Psoas muscle (tissue), 8 donors: ENCODE data around the gene METRN. TPM values are rescaled to one million over a fixed set of nuclear protein-coding genes. Genes with fewer than 3 reads are reported as not detected.

ENCODE experiments used
- ATAC-seq, 4 donors: fragments of 200-7000 bp; cut with Tn5 transposase; one replicate each; pipeline ENCODE4 v1.9.1; 2020; ENCODE audit warnings: moderate library complexity in 3 of 4, mild to moderate bottlenecking in 2 of 4
- DNase-seq, 2 donors: peaks; one replicate each; pipeline ENCODE4 v3.0.0-alpha.2; 2020
- H3K27ac ChIP-seq: fragments of 200-600 bp; one replicate; pipeline ENCODE4 v1.8.0; 2022
- H3K27me3 ChIP-seq, 3 donors: fragments of 200-600 bp in 1 of 3; one replicate each; pipeline versions ENCODE4 v1.6.1 to v1.8.0; 2013 to 2022; ENCODE audit warnings: low read length in 2 of 3, mild to moderate bottlenecking in 2 of 3, moderate library complexity in 1 of 3; ENCODE audit not compliant: insufficient read depth in 3 of 3
- H3K36me3 ChIP-seq, 2 donors: fragments of 200-600 bp in 1 of 2; one replicate each; pipeline versions ENCODE4 v1.6.1 to v1.8.0; 2013 to 2022; ENCODE audit warnings: low read depth in 1 of 2, mild to moderate bottlenecking in 1 of 2, moderate library complexity in 1 of 2; ENCODE audit not compliant: insufficient read depth in 1 of 2
- H3K4me1 ChIP-seq: fragments of 200-600 bp; one replicate; pipeline ENCODE4 v1.8.0; 2022
- H3K4me3 ChIP-seq: fragments of 200-600 bp; one replicate; pipeline ENCODE4 v1.8.0; 2022; ENCODE audit warnings: mild to moderate bottlenecking
- H3K9me3 ChIP-seq: fragments of 200-600 bp; one replicate; pipeline ENCODE4 v1.8.0; 2022
- WGBS, 3 donors: extraction: QIAGEN DNeasy Blood & Tissue Kit; methylation state at CpG; one replicate each; pipeline versions ENCODE4 v1.1.6 to v1.1.7; 2013; 5-methylcytosine and 5-hydroxymethylcytosine counted together
- intact Hi-C, 2 donors: fragments of 100-400 bp; cut with DNase I; formaldehyde crosslinking; loops; one replicate each; pipeline versions ENCODE4 v1.11.0 to v1.14.2; 2022
- polyA plus RNA-seq, 3 donors: library from polyadenylated mRNA; stranded (reverse); fragments of 200-250 nt; gene quantifications; one replicate each; pipeline ENCODE4 v1.2.3, GENCODE V29; 2013
- total RNA-seq, 4 donors: library from RNA; stranded (reverse); fragmentation: NEBNext Ultra II Directional in 2 of 4; extraction: Animal tissue kit (Norgen Biotek cat#: 25700) in 2 of 4; gene quantifications; one replicate each; pipeline versions ENCODE4 v1.2.1 to v1.2.4, GENCODE V29; 2021 to 2023
- TF ChIP-seq, protein P1 (sequence below): fragments of 200-600 bp; IDR thresholded peaks from one replicate; pipeline ENCODE4 v1.8.0; 2022; ENCODE audit warnings: antibody characterized with exemption
- donor health status: healthy with polysubstance abuse.
- donor health status: DM: no; HTN: no; CAD: no; lungs with moderate emphysema.
- donor health status: Bipolar disorder and iron deficiency.
- donor health status: healthy.
- donor health status: DM: yes; HTN: yes; CAD: no.
- donor health status: DM: no; HTN: no; CAD: no.
- donor health status: DM: no; HTN: no; CAD: no.
- donor health status: DM: yes; HTN: yes; CAD: no.

METRN gene
- total and polyA plus RNA-seq, 7 donors = 17.9 to 28.0 (median 22.8) TPM

DNA sequence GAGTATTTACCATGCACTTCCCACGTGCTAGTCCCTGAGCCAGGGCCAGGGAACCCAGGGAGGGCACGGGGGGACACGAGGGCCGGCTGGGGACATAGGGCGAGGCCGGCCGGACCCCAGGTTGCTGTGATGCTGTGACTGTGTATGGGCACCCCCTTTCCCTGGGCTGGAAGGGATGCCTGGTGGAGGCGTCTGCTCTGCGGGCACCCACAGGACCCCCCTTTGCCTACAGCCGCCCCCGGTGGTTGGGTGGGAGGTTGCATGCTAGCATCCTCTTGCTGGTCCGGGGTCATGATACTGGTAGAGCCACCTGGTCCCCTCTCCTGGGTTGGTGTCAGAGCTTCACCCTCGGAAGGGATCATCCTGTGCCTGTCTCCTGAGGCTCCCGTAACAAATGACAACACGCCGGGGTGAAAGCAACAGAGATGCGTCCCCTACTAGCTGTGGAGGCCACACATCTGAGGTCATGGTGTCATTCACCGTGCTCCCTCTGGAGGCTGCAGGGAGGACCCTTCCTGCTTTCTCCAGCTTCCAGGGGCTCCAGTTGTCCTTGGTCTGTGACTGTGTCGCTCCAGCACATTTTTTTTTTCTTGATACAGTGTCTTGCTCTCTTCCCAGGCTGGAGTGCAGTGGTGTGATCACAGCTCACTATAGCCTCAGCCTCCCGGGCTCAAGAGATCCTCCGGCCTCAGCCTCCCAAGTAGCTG, 29.0 kb downstream of the METRN start:
- WGBS, 3 donors = 69 to 76% (median 71%) methylated on average over 21 of the region's 21 CpGs
- no peak overlapping the region for H3K27ac ChIP-seq
- no peaks in the 10 kb centered on the region for H3K36me3 ChIP-seq
- TF ChIP-seq, protein P1, sequence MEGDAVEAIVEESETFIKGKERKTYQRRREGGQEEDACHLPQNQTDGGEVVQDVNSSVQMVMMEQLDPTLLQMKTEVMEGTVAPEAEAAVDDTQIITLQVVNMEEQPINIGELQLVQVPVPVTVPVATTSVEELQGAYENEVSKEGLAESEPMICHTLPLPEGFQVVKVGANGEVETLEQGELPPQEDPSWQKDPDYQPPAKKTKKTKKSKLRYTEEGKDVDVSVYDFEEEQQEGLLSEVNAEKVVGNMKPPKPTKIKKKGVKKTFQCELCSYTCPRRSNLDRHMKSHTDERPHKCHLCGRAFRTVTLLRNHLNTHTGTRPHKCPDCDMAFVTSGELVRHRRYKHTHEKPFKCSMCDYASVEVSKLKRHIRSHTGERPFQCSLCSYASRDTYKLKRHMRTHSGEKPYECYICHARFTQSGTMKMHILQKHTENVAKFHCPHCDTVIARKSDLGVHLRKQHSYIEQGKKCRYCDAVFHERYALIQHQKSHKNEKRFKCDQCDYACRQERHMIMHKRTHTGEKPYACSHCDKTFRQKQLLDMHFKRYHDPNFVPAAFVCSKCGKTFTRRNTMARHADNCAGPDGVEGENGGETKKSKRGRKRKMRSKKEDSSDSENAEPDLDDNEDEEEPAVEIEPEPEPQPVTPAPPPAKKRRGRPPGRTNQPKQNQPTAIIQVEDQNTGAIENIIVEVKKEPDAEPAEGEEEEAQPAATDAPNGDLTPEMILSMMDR = no peak
- intact Hi-C loops = no loop called here
- ATAC-seq = no peak
- H3K9me3 ChIP-seq = no peaks in the 10 kb centered on the region
- H3K4me3 ChIP-seq = no peak overlapping the region
- peaks cover 0 to 13% (median 1%) of the 10 kb centered on the region in 3 donors for H3K27me3 ChIP-seq
- peaks cover 12% of the 10 kb centered on the region for H3K4me1 ChIP-seq
- no peak for DNase-seq

DNA sequence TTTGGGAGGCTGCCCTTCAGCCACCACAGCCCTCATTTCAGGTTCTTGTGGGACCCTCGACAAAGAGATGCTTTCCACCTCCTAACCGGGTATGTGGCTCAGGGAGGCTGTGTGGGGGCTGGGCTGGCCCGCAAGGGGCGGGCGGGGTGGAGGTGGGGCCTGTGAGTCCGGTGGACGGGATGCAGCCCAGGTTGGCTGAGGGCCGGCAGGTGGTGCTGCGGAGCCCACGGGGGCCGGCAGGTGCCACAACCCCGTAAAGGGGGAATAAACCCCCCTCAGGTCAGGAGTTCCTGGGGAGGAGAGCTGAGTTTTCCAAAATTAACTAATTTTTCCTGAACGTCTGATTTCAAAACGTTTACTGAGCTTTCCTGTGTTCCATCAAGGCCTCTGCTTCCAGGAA, 30.8 kb downstream of the METRN start:
- Histone ChIP-seq H3K27ac (no peak overlapping the region), H3K4me1 (peaks cover 4% of the 10 kb centered on the region), H3K4me3 (no peak overlapping the region), H3K36me3 (no peaks in the 10 kb centered on the region), H3K9me3 (no peaks in the 10 kb centered on the region), H3K27me3 (peaks cover 0 to 16% (median 1%) of the 10 kb centered on the region in 3 donors)
- ATAC-seq = no peak
- intact Hi-C loops = no loop called here
- WGBS, 3 donors = 1 to 5% (median 4%) methylated on average over 14 of the region's 14 CpGs
- no peak for DNase-seq
- TF ChIP-seq, protein P1 = no peak

DNA sequence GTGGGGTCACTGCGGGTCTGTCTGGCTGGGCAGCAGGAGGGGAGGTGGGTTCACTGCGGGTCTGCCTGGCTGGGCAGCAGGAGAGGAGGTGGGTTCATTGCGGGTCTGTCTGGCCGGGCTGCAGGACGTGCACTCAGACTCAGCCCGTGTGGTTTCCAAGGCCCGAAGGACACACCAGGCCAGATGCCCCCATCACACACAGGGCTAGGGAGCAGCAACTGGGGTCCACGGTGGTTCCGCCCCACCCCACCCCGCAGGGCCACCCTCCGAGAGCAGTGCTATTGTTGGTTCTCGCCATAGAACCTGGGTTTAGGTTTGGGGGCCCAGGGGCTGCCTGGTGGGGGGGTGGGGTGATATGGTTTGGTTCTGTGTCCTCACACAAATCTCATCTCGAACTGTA, 31.7 kb downstream of the METRN start:
- ATAC-seq = no peak
- Histone ChIP-seq H3K4me1 (no peaks in the 10 kb centered on the region), H3K27ac (no peak overlapping the region), H3K4me3 (no peak overlapping the region), H3K36me3 (no peaks in the 10 kb centered on the region), H3K27me3 (peaks cover 0 to 22% (median 2%) of the 10 kb centered on the region in 3 donors), H3K9me3 (no peaks in the 10 kb centered on the region)
- no peak for DNase-seq
- 67 to 75% (median 68%) methylated on average over 11 to 13 of the region's 13 CpGs for WGBS, 3 donors
- intact Hi-C loops = no loop called here
- TF ChIP-seq, protein P1 = no peak

DNA sequence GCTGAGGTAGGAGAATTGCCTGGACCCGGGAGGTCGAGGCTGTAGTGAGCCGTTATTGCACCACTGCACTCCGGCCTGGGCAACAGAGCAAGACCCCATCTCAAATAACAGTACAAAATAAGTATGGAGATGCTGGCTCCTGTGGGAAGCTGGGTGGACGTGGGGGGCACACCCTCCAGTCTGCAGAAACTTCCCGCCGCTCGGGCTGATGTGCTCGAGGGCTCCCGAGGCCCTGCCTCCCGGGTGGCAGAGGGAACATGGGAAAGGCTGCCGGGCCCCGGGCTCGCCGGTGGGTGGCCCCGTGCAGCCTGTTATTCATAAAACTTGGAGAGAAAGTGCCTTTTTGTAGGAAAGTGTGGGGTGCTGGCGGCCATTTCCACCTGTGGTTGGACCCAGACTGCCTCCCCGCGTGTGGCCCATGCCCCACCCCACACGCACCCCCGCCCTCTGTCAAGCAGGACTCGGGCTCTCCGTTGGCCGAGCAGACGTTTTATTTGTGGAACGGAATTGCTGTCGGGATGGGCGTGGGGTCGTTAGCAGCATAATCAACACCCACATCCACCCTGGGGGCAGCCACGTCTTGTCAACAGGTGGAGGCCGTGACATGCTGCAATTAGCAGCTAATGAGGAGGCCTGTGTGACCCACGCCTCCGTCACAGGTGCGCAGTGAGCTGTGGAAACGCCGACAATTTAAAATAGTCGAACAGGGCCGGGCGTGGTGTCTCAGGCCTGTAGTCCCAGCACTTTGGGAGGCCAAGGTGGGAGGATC, 33.2 kb downstream of the METRN start:
- no peak for DNase-seq
- ATAC-seq = no peak
- no peaks in the 10 kb centered on the region for H3K36me3 ChIP-seq
- no peak overlapping the region for H3K27ac ChIP-seq
- H3K27me3 ChIP-seq = peaks cover 0 to 31% (median 8%) of the 10 kb centered on the region in 3 donors
- H3K4me3 ChIP-seq = no peak overlapping the region
- intact Hi-C loops = no loop called here
- TF ChIP-seq, protein P1 = no peak
- no peaks in the 10 kb centered on the region for H3K9me3 ChIP-seq
- no peaks in the 10 kb centered on the region for H3K4me1 ChIP-seq
- WGBS, 3 donors = 72 to 75% (median 73%) methylated on average over 39 of the region's 39 CpGs
